Transverse colon (tissue), 4 donors: ENCODE data around the gene CALB2.

ENCODE experiments used
- CTCF ChIP-seq, 5 experiments: fragments of 200-600 bp in 3 of 5; fragments of 450-650 bp in 2 of 5; sonication (generic) in 3 of 5; IDR thresholded peaks; 1 replicate in 2 of 5; 2 replicates in 3 of 5; pipeline ENCODE4 v1.5.1; 2016 to 2017; ENCODE audit warnings: antibody characterized with exemption in 5 of 5, inconsistent platforms in 3 of 5, mild to moderate bottlenecking in 2 of 5, moderate library complexity in 1 of 5
- POLR2A ChIP-seq: fragments of 450-650 bp; IDR thresholded peaks from one replicate; pipeline ENCODE4 v1.6.1; 2016; ENCODE audit warnings: antibody characterized with exemption, mild to moderate bottlenecking, moderate library complexity
- POLR2AphosphoS5 ChIP-seq, 3 donors: sonication (generic); formaldehyde crosslinking; IDR thresholded peaks; one replicate each; pipeline ENCODE4 v1.6.1; 2016; ENCODE audit warnings: antibody characterized with exemption in 3 of 3

- TF ChIP-seq CTCF (IDR thresholded peaks at IDR 0.05) (no peak), POLR2A (no peak), POLR2AphosphoS5 (IDR thresholded peaks at IDR 0.05) (no peak)
Measured at GRCh38 chr16:71428385-71428784, 69.9 kb downstream of the CALB2 start.
